ENCODE data around the gene WWOX. TPM values are rescaled to one million over a fixed set of nuclear protein-coding genes. Genes with fewer than 3 reads are reported as not detected.

The WWOX gene
- polyA plus RNA-seq, 2 of the 4 experiments (the other 2 are of a cell fraction): 16.0 to 17.2 TPM

- TF ChIP-seq ESRRA (IDR thresholded peaks at IDR 0.05; ENCODE audit: borderline replicate concordance, low read length): no peak
- TF ChIP-seq EP300 (IDR thresholded peaks at IDR 0.05): no peak
- no peak for TF ChIP-seq JUNB (IDR thresholded peaks at IDR 0.05)
- no peak for TF ChIP-seq EHMT2 (IDR thresholded peaks at IDR 0.05; ENCODE audit: low read depth)
- no peak for TF ChIP-seq CTCF (IDR thresholded peaks at IDR 0.05)
- TF ChIP-seq CHD2 (IDR thresholded peaks at IDR 0.05; ENCODE audit: low read length, partially characterized antibody): no peak
- no peak for TF ChIP-seq MYC (IDR thresholded peaks at IDR 0.05; ENCODE audit: borderline replicate concordance, low read length)
- TF ChIP-seq FOSB (CRISPR knock-in tag; IDR thresholded peaks at IDR 0.05): no peak
- no peak for TF ChIP-seq JUN (IDR thresholded peaks at IDR 0.05)
- TF ChIP-seq POLR2AphosphoS2 (conservative IDR thresholded peaks at IDR 0.05; ENCODE audit: low read length): no peak
- no peak for TF ChIP-seq USF2 (IDR thresholded peaks at IDR 0.05)
- TF ChIP-seq HES2 (IDR thresholded peaks at IDR 0.05): no peak
- TF ChIP-seq RCOR1 (IDR thresholded peaks at IDR 0.05; ENCODE audit: low read depth, low read length): no peak
- no peak for TF ChIP-seq HOXA7 (CRISPR knock-in tag; IDR thresholded peaks at IDR 0.05)
- no peak for TF ChIP-seq ZSCAN20 (CRISPR knock-in tag; IDR thresholded peaks at IDR 0.05)
- no peak for TF ChIP-seq BCL3 (IDR thresholded peaks at IDR 0.05)
- TF ChIP-seq PBX3 (IDR thresholded peaks at IDR 0.05): no peak
- Histone ChIP-seq H3K27ac (no peak overlapping the region), H3K4me3 (no peak overlapping the region), H3K4me1 (no peaks in the 10 kb centered on the region), H3K4me2 (no peak overlapping the region), H3K9me3 (no peaks in the 10 kb centered on the region)
- 43% methylated on average over 2 of the region's 3 CpGs for WGBS (ENCODE audit: missing lambda C conversion rate)
- CTCF ChIA-PET: no interaction called here
- DNase-seq (ENCODE audit: low read depth in 1 of 2, low spot score in 1 of 2): no peak
- no peak for ATAC-seq
- POLR2A ChIA-PET: no interaction called here
- no peak for FAIRE-seq
Measured at GRCh38 chr16:78593352-78593751, 493.9 kb downstream of the WWOX start.

- no peaks in the 10 kb centered on the region; the same call in 2 of the 3 replicates for H3K9me3 ChIP-seq
- no peak for ATAC-seq
- no peak overlapping the region for H3K4me2 ChIP-seq
- no peaks in the 10 kb centered on the region for H3K4me1 ChIP-seq
- TF ChIP-seq SMC3 (IDR thresholded peaks at IDR 0.05) (no peak), FOXS1 (CRISPR knock-in tag; IDR thresholded peaks at IDR 0.05) (no peak), SREBF2 (IDR thresholded peaks at IDR 0.05) (no peak), CHD4 (IDR thresholded peaks at IDR 0.05; ENCODE audit: borderline replicate concordance) (no peak)
- CTCF ChIA-PET: no interaction called here
- no peak overlapping the region for H3K27ac ChIP-seq
- POLR2A ChIA-PET: no interaction called here
- no peak overlapping the region for H3K4me3 ChIP-seq
- no peak for DNase-seq (ENCODE audit: low read depth in 1 of 2, low spot score in 1 of 2)
- FAIRE-seq: no peak
- WGBS (ENCODE audit: missing lambda C conversion rate): 55% methylated on average over 5 of the region's 7 CpGs
Measured at GRCh38 chr16:78594191-78594590, 494.7 kb downstream of the WWOX start.
